HEK293 (cell line): ENCODE results near the gene SEC24B.

ENCODE experiments used
- CTCF ChIA-PET: fragments of 350-600 bp; formaldehyde crosslinking; extraction: SDS; loops from one replicate; lab custom pipeline; 2021; ENCODE audit warnings: antibody characterized with exemption; lab: Yijun Ruan, JAX
- POLR2A ChIA-PET: fragments of 300-600 bp; formaldehyde crosslinking; extraction: SDS; loops from one replicate; lab custom pipeline; 2020; ENCODE audit warnings: antibody characterized with exemption, inconsistent platforms; lab: Yijun Ruan, JAX
- H3K27ac ChIP-seq: fragments of 200-500 bp; sonication (Bioruptor generic); 2 replicates; pipeline ENCODE4 v1.5.1; 2014; ENCODE audit warnings: low read depth, low read length, control low read depth, inconsistent platforms; ENCODE audit errors: extremely low read depth
- H3K36me3 ChIP-seq, 2 experiments: fragments of 200-500 bp in 1 of 2; sonication (Bioruptor generic) in 1 of 2; 1 replicate in 1 of 2; 2 replicates in 1 of 2; pipeline ENCODE4 v1.5.1; 2014 to 2017; ENCODE audit warnings: inconsistent platforms in 2 of 2, low read length in 2 of 2; ENCODE audit not compliant: control insufficient read depth in 2 of 2, insufficient read depth in 1 of 2
- H3K4me1 ChIP-seq: fragments of 200-500 bp; sonication (Bioruptor generic); 2 replicates; pipeline ENCODE4 v1.5.1; 2014; ENCODE audit warnings: mild to moderate bottlenecking, low read length, inconsistent platforms; ENCODE audit not compliant: control insufficient read depth, insufficient read depth
- H3K4me3 ChIP-seq: 2 replicates; pipeline ENCODE4 v1.5.1; 2011; ENCODE audit warnings: low read depth, mild to moderate bottlenecking, control low read depth, low read length, moderate library complexity
- H3K9me3 ChIP-seq: fragments of 200-500 bp; sonication (Bioruptor generic); 2 replicates; pipeline ENCODE4 v1.5.1; 2014; ENCODE audit warnings: low read depth, low read length, inconsistent platforms; ENCODE audit not compliant: control insufficient read depth, insufficient read depth
- EGR2 ChIP-seq: fragments of 450-650 bp; formaldehyde crosslinking; IDR thresholded peaks from 2 replicates; pipeline ENCODE4 v1.5.1; 2016; ENCODE audit warnings: low read depth, missing biosample characterization, missing genetic modification characterization
- GLIS1 ChIP-seq: fragments of 450-650 bp; formaldehyde crosslinking; IDR thresholded peaks from 2 replicates; pipeline ENCODE4 v1.5.1; 2016; ENCODE audit warnings: missing biosample characterization, missing genetic modification characterization
- RBAK ChIP-seq: fragments of 450-650 bp; formaldehyde crosslinking; IDR thresholded peaks from 2 replicates; pipeline ENCODE4 v1.5.1; 2016; ENCODE audit warnings: missing biosample characterization, missing genetic modification characterization
- REPIN1 ChIP-seq: fragments of 450-650 bp; formaldehyde crosslinking; IDR thresholded peaks from 2 replicates; pipeline ENCODE4 v1.5.1; 2017; ENCODE audit warnings: missing biosample characterization, missing genetic modification characterization, low read depth
- SALL2 ChIP-seq: fragments of 450-650 bp; formaldehyde crosslinking; IDR thresholded peaks from 2 replicates; pipeline ENCODE4 v1.5.0; 2017; ENCODE audit warnings: missing biosample characterization, mild to moderate bottlenecking, missing genetic modification characterization, borderline replicate concordance
- SCRT2 ChIP-seq: fragments of 450-650 bp; formaldehyde crosslinking; IDR thresholded peaks from 2 replicates; pipeline ENCODE4 v1.5.1; 2016; ENCODE audit warnings: missing biosample characterization, missing genetic modification characterization
- TCF7L2 ChIP-seq: IDR thresholded peaks from 2 replicates; pipeline ENCODE4 v1.6.1; 2011; ENCODE audit warnings: low read depth, mild to moderate bottlenecking, inconsistent platforms, low read length, moderate library complexity, borderline replicate concordance
- ZBTB20 ChIP-seq: fragments of 450-650 bp; formaldehyde crosslinking; IDR thresholded peaks from 2 replicates; pipeline ENCODE4 v1.5.1; 2016; ENCODE audit warnings: missing biosample characterization, missing genetic modification characterization
- ZIC2 ChIP-seq: fragments of 450-650 bp; formaldehyde crosslinking; IDR thresholded peaks from 2 replicates; pipeline ENCODE4 v1.5.1; 2016; ENCODE audit warnings: missing biosample characterization, missing genetic modification characterization
- ZNF266 ChIP-seq: fragments of 450-650 bp; formaldehyde crosslinking; IDR thresholded peaks from 2 replicates; pipeline ENCODE4 v1.5.1; 2016; ENCODE audit warnings: missing biosample characterization, missing genetic modification characterization, low read depth
- ZNF274 ChIP-seq, 2 experiments: fragments of 200-500 bp in 1 of 2; fragments of 450-650 bp in 1 of 2; sonication (Bioruptor generic) in 1 of 2; formaldehyde crosslinking in 1 of 2; IDR thresholded peaks; 2 replicates each; pipeline versions ENCODE4 v1.5.1 to v1.6.1; 2014 to 2016; ENCODE audit warnings: borderline replicate concordance in 1 of 2, inconsistent platforms in 1 of 2, low read length in 1 of 2, missing biosample characterization in 1 of 2, missing genetic modification characterization in 1 of 2
- ZNF341 ChIP-seq: fragments of 450-650 bp; formaldehyde crosslinking; IDR thresholded peaks from 2 replicates; pipeline ENCODE4; 2016; ENCODE audit warnings: low read depth, missing biosample characterization, missing genetic modification characterization
- ZNF394 ChIP-seq: fragments of 450-650 bp; formaldehyde crosslinking; IDR thresholded peaks from 2 replicates; pipeline ENCODE4 v1.5.1; 2016; ENCODE audit warnings: missing biosample characterization, missing genetic modification characterization, mild to moderate bottlenecking, moderate library complexity, borderline replicate concordance
- ZNF433 ChIP-seq: fragments of 450-650 bp; formaldehyde crosslinking; IDR thresholded peaks from 2 replicates; pipeline ENCODE4 v1.5.1; 2016; ENCODE audit warnings: missing biosample characterization, missing genetic modification characterization, low read depth
- ZNF785 ChIP-seq: fragments of 450-650 bp; formaldehyde crosslinking; IDR thresholded peaks from 2 replicates; pipeline ENCODE4 v1.5.1; 2016; ENCODE audit warnings: missing biosample characterization, missing genetic modification characterization
- ZNF792 ChIP-seq: fragments of 450-650 bp; formaldehyde crosslinking; IDR thresholded peaks from 2 replicates; pipeline ENCODE4 v1.5.1; 2016; ENCODE audit warnings: missing biosample characterization, missing genetic modification characterization
- ZNF830 ChIP-seq: fragments of 450-650 bp; IDR thresholded peaks from 2 replicates; pipeline ENCODE4 v1.5.0; 2018; ENCODE audit warnings: missing biosample characterization, missing genetic modification characterization, low read depth, mild to moderate bottlenecking, moderate library complexity
- ZSCAN16 ChIP-seq: fragments of 450-650 bp; formaldehyde crosslinking; IDR thresholded peaks from 2 replicates; pipeline ENCODE4 v1.5.1; 2016; ENCODE audit warnings: missing biosample characterization, missing genetic modification characterization
- ZSCAN30 ChIP-seq: fragments of 450-650 bp; IDR thresholded peaks from 2 replicates; pipeline ENCODE4 v1.5.1; 2018; ENCODE audit warnings: missing biosample characterization, mild to moderate bottlenecking, missing genetic modification characterization, moderate library complexity
- TF ChIP-seq, protein P1 (sequence below): fragments of 450-650 bp; formaldehyde crosslinking; IDR thresholded peaks from 2 replicates; pipeline ENCODE4 v1.5.1; 2017; ENCODE audit warnings: missing biosample characterization, mild to moderate bottlenecking, missing genetic modification characterization, moderate library complexity
- TF ChIP-seq, protein P2 (sequence below): fragments of 450-650 bp; formaldehyde crosslinking; IDR thresholded peaks from 2 replicates; pipeline ENCODE4 v1.5.1; 2016; ENCODE audit warnings: missing biosample characterization, missing genetic modification characterization
- TF ChIP-seq, protein P3 (sequence below): fragments of 450-650 bp; formaldehyde crosslinking; IDR thresholded peaks from 2 replicates; pipeline ENCODE4 v1.5.1; 2016; ENCODE audit warnings: missing biosample characterization, missing genetic modification characterization, low read depth
- TF ChIP-seq, protein P4 (sequence below): fragments of 450-650 bp; formaldehyde crosslinking; IDR thresholded peaks from 2 replicates; pipeline ENCODE4 v1.5.1; 2017; ENCODE audit warnings: missing biosample characterization, missing genetic modification characterization

Gene SEC24B

DNA sequence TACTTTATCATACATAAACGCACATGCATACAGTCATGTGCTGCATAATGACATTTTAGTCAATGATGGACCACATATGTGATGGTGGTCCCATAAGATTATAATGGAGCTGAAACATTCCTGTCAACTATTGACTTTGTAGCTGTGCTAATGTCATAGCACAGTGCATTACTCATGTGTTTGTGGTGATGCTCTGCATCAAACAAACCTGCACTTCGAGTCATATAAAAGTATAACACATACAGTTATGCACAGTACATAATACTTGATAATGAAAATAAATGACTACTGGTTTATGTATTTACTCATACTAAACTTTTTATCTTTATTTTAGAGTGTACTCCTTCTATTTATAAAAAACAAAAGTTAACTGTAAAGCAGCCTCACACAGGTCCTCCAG lies 65.9 kb downstream of the SEC24B start:
- ChIA-PET POLR2A (no interaction called here), CTCF (no interaction called here)
- TF ChIP-seq GLIS1 (tag by site-specific recombination): no peak
- no peak for TF ChIP-seq ZNF433 (tag by site-specific recombination)
- TF ChIP-seq ZNF785 (tag by site-specific recombination): no peak
- TF ChIP-seq RBAK: no peak
- TF ChIP-seq ZNF394: no peak
- no peak for TF ChIP-seq TCF7L2
- TF ChIP-seq, protein P1, sequence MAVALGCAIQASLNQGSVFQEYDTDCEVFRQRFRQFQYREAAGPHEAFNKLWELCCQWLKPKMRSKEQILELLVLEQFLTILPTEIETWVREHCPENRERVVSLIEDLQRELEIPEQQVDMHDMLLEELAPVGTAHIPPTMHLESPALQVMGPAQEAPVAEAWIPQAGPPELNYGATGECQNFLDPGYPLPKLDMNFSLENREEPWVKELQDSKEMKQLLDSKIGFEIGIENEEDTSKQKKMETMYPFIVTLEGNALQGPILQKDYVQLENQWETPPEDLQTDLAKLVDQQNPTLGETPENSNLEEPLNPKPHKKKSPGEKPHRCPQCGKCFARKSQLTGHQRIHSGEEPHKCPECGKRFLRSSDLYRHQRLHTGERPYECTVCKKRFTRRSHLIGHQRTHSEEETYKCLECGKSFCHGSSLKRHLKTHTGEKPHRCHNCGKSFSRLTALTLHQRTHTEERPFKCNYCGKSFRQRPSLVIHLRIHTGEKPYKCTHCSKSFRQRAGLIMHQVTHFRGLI: no peak
- TF ChIP-seq EGR2 (tag by site-specific recombination): no peak
- TF ChIP-seq ZIC2 (tag by site-specific recombination): no peak
- TF ChIP-seq ZNF266 (tag by site-specific recombination): no peak
- TF ChIP-seq, protein P2, sequence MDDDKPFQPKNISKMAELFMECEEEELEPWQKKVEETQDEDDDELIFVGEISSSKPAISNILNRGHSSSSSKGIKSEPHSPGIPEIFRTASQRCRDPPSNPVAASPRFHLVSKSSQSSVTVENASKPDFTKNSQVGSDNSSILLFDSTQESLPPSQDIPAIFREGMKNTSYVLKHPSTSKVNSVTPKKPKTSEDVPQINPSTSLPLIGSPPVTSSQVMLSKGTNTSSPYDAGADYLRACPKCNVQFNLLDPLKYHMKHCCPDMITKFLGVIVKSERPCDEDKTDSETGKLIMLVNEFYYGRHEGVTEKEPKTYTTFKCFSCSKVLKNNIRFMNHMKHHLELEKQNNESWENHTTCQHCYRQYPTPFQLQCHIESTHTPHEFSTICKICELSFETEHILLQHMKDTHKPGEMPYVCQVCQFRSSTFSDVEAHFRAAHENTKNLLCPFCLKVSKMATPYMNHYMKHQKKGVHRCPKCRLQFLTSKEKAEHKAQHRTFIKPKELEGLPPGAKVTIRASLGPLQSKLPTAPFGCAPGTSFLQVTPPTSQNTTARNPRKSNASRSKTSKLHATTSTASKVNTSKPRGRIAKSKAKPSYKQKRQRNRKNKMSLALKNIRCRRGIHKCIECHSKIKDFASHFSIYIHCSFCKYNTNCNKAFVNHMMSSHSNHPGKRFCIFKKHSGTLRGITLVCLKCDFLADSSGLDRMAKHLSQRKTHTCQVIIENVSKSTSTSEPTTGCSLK: no peak
- TF ChIP-seq SALL2: no peak
- H3K36me3 ChIP-seq: peaks cover 3 to 66% of the 10 kb centered on the region in 2 experiments; a peak in 2 of 3 replicates
- no peak overlapping the region for H3K27ac ChIP-seq
- H3K9me3 ChIP-seq: no peaks in the 10 kb centered on the region
- no peaks in the 10 kb centered on the region for H3K4me1 ChIP-seq
- H3K4me3 ChIP-seq: no peak overlapping the region

DNA sequence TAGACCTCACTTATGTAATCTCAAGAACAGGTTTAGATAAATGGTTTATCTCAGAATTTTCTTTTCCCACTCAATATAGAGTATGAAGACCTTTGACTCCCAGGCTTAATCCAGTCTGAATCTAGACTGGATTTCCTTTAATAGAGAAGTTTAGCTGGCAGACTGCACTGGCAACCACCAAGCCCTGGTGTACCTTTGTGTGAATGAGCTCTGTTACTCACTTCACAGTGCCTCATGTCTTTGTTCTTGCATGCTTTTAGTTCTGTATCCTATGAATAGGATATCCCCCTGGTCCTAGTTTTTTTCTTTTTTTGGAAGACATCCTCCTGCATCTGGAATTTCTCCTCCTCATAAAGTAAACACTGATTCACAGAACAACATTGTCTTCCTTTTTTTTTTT lies 73.3 kb downstream of the SEC24B start:
- no peak overlapping the region for H3K27ac ChIP-seq
- no peak for TF ChIP-seq SCRT2 (tag by site-specific recombination)
- TF ChIP-seq ZNF792 (tag by site-specific recombination): no peak
- TF ChIP-seq, all 188 proteins: peak for 0
- no peaks in the 10 kb centered on the region for H3K9me3 ChIP-seq
- no peaks in the 10 kb centered on the region for H3K4me1 ChIP-seq
- CTCF ChIA-PET: interaction anchor here (0.6 kb wide), 1 partner anchor 237 kb away, joined by 3 read pairs; no protein-coding TSS in a partner anchor
- H3K4me3 ChIP-seq: no peak overlapping the region
- peaks cover 12 to 43% of the 10 kb centered on the region in 2 experiments for H3K36me3 ChIP-seq
- POLR2A ChIA-PET: no interaction called here

DNA sequence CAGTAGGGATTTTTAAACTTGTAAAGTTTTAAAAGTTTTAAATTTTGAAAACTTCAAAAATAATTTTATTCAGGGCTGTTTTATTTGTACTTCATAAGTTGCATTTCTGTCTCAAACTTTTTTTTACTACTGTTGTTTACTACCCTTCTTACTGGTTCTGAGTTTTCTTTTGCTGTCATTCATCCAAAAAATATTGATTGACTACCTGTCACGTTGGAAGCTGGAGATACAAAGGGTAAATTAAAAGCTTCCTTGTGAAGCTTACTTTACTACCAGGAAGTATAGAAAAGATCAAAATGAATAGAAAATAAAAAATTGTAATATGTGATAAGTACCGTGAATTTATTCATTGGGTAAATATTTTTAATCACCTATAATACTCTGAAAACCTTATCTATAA lies 77.1 kb downstream of the SEC24B start:
- no peak overlapping the region for H3K27ac ChIP-seq
- H3K36me3 ChIP-seq: peaks cover 13 to 51% of the 10 kb centered on the region in 2 experiments
- ChIA-PET CTCF (interaction anchor here (0.7 kb wide), 1 partner anchor 28 kb away, joined by 3 read pairs; no protein-coding TSS in a partner anchor), POLR2A (no interaction called here)
- H3K9me3 ChIP-seq: no peaks in the 10 kb centered on the region
- no peaks in the 10 kb centered on the region for H3K4me1 ChIP-seq
- TF ChIP-seq, protein P3, sequence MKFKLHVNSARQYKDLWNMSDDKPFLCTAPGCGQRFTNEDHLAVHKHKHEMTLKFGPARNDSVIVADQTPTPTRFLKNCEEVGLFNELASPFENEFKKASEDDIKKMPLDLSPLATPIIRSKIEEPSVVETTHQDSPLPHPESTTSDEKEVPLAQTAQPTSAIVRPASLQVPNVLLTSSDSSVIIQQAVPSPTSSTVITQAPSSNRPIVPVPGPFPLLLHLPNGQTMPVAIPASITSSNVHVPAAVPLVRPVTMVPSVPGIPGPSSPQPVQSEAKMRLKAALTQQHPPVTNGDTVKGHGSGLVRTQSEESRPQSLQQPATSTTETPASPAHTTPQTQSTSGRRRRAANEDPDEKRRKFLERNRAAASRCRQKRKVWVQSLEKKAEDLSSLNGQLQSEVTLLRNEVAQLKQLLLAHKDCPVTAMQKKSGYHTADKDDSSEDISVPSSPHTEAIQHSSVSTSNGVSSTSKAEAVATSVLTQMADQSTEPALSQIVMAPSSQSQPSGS (tag by site-specific recombination): no peak
- TF ChIP-seq, protein P4, sequence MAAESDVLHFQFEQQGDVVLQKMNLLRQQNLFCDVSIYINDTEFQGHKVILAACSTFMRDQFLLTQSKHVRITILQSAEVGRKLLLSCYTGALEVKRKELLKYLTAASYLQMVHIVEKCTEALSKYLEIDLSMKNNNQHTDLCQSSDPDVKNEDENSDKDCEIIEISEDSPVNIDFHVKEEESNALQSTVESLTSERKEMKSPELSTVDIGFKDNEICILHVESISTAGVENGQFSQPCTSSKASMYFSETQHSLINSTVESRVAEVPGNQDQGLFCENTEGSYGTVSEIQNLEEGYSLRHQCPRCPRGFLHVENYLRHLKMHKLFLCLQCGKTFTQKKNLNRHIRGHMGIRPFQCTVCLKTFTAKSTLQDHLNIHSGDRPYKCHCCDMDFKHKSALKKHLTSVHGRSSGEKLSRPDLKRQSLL (tag by site-specific recombination): no peak
- no peak for TF ChIP-seq ZSCAN16
- TF ChIP-seq SALL2: no peak
- no peak for TF ChIP-seq ZSCAN30
- no peak for TF ChIP-seq ZNF394
- TF ChIP-seq, protein P2: no peak
- TF ChIP-seq ZBTB20 (tag by site-specific recombination): no peak
- no peak for TF ChIP-seq REPIN1 (tag by site-specific recombination)
- no peak for TF ChIP-seq ZNF274 (IDR thresholded peaks at IDR 0.05; ENCODE audit: low read length)
- TF ChIP-seq ZNF274 (tag by site-specific recombination; IDR thresholded peaks at IDR 0.05; ENCODE audit: borderline replicate concordance): no peak
- TF ChIP-seq ZNF830 (tag by site-specific recombination): no peak
- TF ChIP-seq ZNF341: no peak
- no peak overlapping the region for H3K4me3 ChIP-seq
